Neural cell (in vitro differentiated cells): ENCODE data around the gene PEA15. TPM values are rescaled to one million over a fixed set of nuclear protein-coding genes. Genes with fewer than 3 reads are reported as not detected.
A peak's percentile ranks its signal among the peaks of the same experiment; 100 is the strongest.

Experiments
- H2AFZ ChIP-seq: fragments of 200-600, 300-800 bp; sonication (generic), shearing (Covaris generic); 2 replicates; pipeline ENCODE4 v1.6.0; 2014; ENCODE audit warnings: low read depth, mild to moderate bottlenecking, antibody characterized with exemption, low read length, moderate library complexity
- H3F3A ChIP-seq: fragments of 200-600 bp; shearing (Covaris generic); 2 replicates; pipeline ENCODE4 v1.6.1; 2016; ENCODE audit warnings: mild to moderate bottlenecking, moderate library complexity, mixed read lengths, antibody characterized with exemption, low read length; ENCODE audit not compliant: insufficient read depth, poor library complexity, severe bottlenecking
- H3K27ac ChIP-seq: fragments of 200-600, 300-800 bp; sonication (generic), shearing (Covaris generic); 2 replicates; pipeline ENCODE4 v1.5.1; 2014; ENCODE audit warnings: mild to moderate bottlenecking, low read length, moderate library complexity
- H3K27me3 ChIP-seq: fragments of 300-800, 200-600 bp; sonication (generic), shearing (Covaris generic); 2 replicates; pipeline ENCODE4 v1.6.0; 2014; ENCODE audit warnings: mild to moderate bottlenecking, low read depth, low read length, moderate library complexity; ENCODE audit not compliant: insufficient read depth
- H3K36me3 ChIP-seq: fragments of 300-800, 200-600 bp; sonication (generic), shearing (Covaris generic); 2 replicates; pipeline ENCODE4 v1.5.1; 2014; ENCODE audit warnings: mild to moderate bottlenecking, antibody characterized with exemption, low read length, moderate library complexity; ENCODE audit not compliant: insufficient read depth
- H3K4me2 ChIP-seq: fragments of 300-800, 200-600 bp; sonication (generic), shearing (Covaris generic); 2 replicates; pipeline ENCODE4 v1.6.0; 2014; ENCODE audit warnings: mild to moderate bottlenecking, low read length
- H3K4me3 ChIP-seq: fragments of 300-800, 200-600 bp; sonication (generic), shearing (Covaris generic); 2 replicates; pipeline ENCODE4 v1.5.1; 2014; ENCODE audit warnings: mild to moderate bottlenecking, low read length, moderate library complexity
- H3K79me2 ChIP-seq: fragments of 200-600 bp; shearing (Covaris generic); replicated peaks from 2 replicates; pipeline ENCODE4 v1.6.0; 2014; ENCODE audit warnings: mild to moderate bottlenecking, low read length, moderate library complexity; ENCODE audit not compliant: insufficient read depth
- H3K9ac ChIP-seq: fragments of 300-800, 200-600 bp; sonication (generic), shearing (Covaris generic); 2 replicates; pipeline ENCODE4 v1.6.1; 2016; ENCODE audit warnings: mild to moderate bottlenecking, low read length, mixed read lengths
- H3K9me2 ChIP-seq: fragments of 200-600 bp; shearing (Covaris generic); 2 replicates; pipeline ENCODE4 v1.6.1; 2016; ENCODE audit warnings: mild to moderate bottlenecking, low read length, mixed read lengths; ENCODE audit not compliant: insufficient read depth
- H3K9me3 ChIP-seq: fragments of 200-600, 300-800 bp; sonication (generic), shearing (Covaris generic); 2 replicates; pipeline ENCODE4 v1.6.1; 2016; ENCODE audit warnings: mild to moderate bottlenecking, mixed run types, low read length, moderate library complexity, mixed read lengths
- H4K20me1 ChIP-seq: fragments of 200-600 bp; shearing (Covaris generic); 2 replicates; pipeline ENCODE4 v1.6.1; 2016; ENCODE audit warnings: mild to moderate bottlenecking, mixed run types; ENCODE audit not compliant: insufficient read depth
- EP300 ChIP-seq: fragments of 450-650 bp; conservative IDR thresholded peaks from 2 replicates; pipeline ENCODE4 v1.6.1; 2014; ENCODE audit warnings: antibody characterized with exemption, mild to moderate bottlenecking, moderate library complexity; ENCODE audit not compliant: poor library complexity, severe bottlenecking
- EZH2 ChIP-seq: fragments of 200-600, 300-800 bp; shearing (Covaris generic), sonication (generic); IDR thresholded peaks from 2 replicates; pipeline ENCODE4 v1.6.1; 2014; ENCODE audit warnings: antibody characterized with exemption, low read length, borderline replicate concordance, mild to moderate bottlenecking; ENCODE audit not compliant: insufficient read depth, poor library complexity, severe bottlenecking
- MXI1 ChIP-seq: fragments of 450-650 bp; conservative IDR thresholded peaks from 2 replicates; pipeline ENCODE4 v1.6.1; 2014; ENCODE audit warnings: antibody characterized with exemption, mild to moderate bottlenecking; ENCODE audit not compliant: poor library complexity, severe bottlenecking
- POLR2AphosphoS5 ChIP-seq: IDR thresholded peaks from 2 replicates; pipeline ENCODE4 v1.6.1; 2012
- RAD21 ChIP-seq: fragments of 450-650 bp; conservative IDR thresholded peaks from 2 replicates; pipeline ENCODE4 v1.6.1; 2014; ENCODE audit warnings: antibody characterized with exemption, mild to moderate bottlenecking, moderate library complexity
- SMC3 ChIP-seq: fragments of 450-650 bp; conservative IDR thresholded peaks from 2 replicates; pipeline ENCODE4 v1.6.1; 2014; ENCODE audit warnings: antibody characterized with exemption, mild to moderate bottlenecking, moderate library complexity; ENCODE audit not compliant: poor library complexity
- TAF1 ChIP-seq: IDR thresholded peaks from 2 replicates; pipeline ENCODE4 v1.6.1; 2012; ENCODE audit warnings: low read depth
- polyA minus RNA-seq: library from RNA; depleted of rRNA, polyadenylated mRNA; stranded (reverse); fragments of >200 nt; gene quantifications from 2 replicates; pipeline ENCODE4 v1.2.3, GENCODE V29; 2014
- polyA plus RNA-seq: library from polyadenylated mRNA; depleted of rRNA; stranded (reverse); fragments of >200 nt; gene quantifications from 2 replicates; pipeline ENCODE4 v1.2.3, GENCODE V29; 2014
- TF ChIP-seq, protein P1 (sequence below): fragments of 450-650 bp; IDR thresholded peaks from 2 replicates; pipeline ENCODE4 v1.5.1; 2014; ENCODE audit warnings: antibody characterized with exemption, mild to moderate bottlenecking, moderate library complexity; ENCODE audit not compliant: poor library complexity, severe bottlenecking
- TF ChIP-seq, protein P2 (sequence below): IDR thresholded peaks from 2 replicates; pipeline ENCODE4 v1.6.1; 2012; ENCODE audit warnings: borderline replicate concordance

PEA15 gene
- polyA plus RNA-seq (46.4 and 51.9 TPM in 2 replicates), polyA minus RNA-seq (33.1 and 40.9 TPM in 2 replicates)

GRCh38 chr1:160205242-160206035 lies at the start of gene PEA15:
Gene PEA15 (plus strand): TSS chr1:160205384. CDS start chr1:160211545, 6,161 bp downstream.
- H3K4me3 ChIP-seq: peak within 1 kb of the TSS; percentile 99
- peak; percentile 79 for TF ChIP-seq MXI1
- TF ChIP-seq POLR2AphosphoS5: peak; percentile 75
- no peak for TF ChIP-seq EZH2
- TF ChIP-seq RAD21: peak; percentile 27
- TF ChIP-seq, protein P1, sequence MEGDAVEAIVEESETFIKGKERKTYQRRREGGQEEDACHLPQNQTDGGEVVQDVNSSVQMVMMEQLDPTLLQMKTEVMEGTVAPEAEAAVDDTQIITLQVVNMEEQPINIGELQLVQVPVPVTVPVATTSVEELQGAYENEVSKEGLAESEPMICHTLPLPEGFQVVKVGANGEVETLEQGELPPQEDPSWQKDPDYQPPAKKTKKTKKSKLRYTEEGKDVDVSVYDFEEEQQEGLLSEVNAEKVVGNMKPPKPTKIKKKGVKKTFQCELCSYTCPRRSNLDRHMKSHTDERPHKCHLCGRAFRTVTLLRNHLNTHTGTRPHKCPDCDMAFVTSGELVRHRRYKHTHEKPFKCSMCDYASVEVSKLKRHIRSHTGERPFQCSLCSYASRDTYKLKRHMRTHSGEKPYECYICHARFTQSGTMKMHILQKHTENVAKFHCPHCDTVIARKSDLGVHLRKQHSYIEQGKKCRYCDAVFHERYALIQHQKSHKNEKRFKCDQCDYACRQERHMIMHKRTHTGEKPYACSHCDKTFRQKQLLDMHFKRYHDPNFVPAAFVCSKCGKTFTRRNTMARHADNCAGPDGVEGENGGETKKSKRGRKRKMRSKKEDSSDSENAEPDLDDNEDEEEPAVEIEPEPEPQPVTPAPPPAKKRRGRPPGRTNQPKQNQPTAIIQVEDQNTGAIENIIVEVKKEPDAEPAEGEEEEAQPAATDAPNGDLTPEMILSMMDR: no peak
- TF ChIP-seq EP300: no peak
- no peak for TF ChIP-seq TAF1
- TF ChIP-seq, protein P2, sequence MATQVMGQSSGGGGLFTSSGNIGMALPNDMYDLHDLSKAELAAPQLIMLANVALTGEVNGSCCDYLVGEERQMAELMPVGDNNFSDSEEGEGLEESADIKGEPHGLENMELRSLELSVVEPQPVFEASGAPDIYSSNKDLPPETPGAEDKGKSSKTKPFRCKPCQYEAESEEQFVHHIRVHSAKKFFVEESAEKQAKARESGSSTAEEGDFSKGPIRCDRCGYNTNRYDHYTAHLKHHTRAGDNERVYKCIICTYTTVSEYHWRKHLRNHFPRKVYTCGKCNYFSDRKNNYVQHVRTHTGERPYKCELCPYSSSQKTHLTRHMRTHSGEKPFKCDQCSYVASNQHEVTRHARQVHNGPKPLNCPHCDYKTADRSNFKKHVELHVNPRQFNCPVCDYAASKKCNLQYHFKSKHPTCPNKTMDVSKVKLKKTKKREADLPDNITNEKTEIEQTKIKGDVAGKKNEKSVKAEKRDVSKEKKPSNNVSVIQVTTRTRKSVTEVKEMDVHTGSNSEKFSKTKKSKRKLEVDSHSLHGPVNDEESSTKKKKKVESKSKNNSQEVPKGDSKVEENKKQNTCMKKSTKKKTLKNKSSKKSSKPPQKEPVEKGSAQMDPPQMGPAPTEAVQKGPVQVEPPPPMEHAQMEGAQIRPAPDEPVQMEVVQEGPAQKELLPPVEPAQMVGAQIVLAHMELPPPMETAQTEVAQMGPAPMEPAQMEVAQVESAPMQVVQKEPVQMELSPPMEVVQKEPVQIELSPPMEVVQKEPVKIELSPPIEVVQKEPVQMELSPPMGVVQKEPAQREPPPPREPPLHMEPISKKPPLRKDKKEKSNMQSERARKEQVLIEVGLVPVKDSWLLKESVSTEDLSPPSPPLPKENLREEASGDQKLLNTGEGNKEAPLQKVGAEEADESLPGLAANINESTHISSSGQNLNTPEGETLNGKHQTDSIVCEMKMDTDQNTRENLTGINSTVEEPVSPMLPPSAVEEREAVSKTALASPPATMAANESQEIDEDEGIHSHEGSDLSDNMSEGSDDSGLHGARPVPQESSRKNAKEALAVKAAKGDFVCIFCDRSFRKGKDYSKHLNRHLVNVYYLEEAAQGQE: no peak
- no peak for TF ChIP-seq SMC3
- peaks cover 2% of the 10 kb centered on the region for H3F3A ChIP-seq
- peaks cover 13% of the 10 kb centered on the region for H3K79me2 ChIP-seq
- H3K27me3 ChIP-seq: no peaks in the 10 kb centered on the region
- H3K4me2 ChIP-seq: peak within 1 kb of the TSS; percentile 76
- peak within 1 kb of the TSS; percentile 68 for H3K27ac ChIP-seq
- no peaks in the 10 kb centered on the region for H3K9me3 ChIP-seq
- H3K36me3 ChIP-seq: no peaks in the 10 kb centered on the region
- H3K9me2 ChIP-seq: no peaks in the 10 kb centered on the region
- peak within 1 kb of the TSS; percentile 96 for H3K9ac ChIP-seq
- no peaks in the 10 kb centered on the region for H4K20me1 ChIP-seq
- peak within 1 kb of the TSS; percentile 65 for H2AFZ ChIP-seq

GRCh38 chr1:160156361-160156760 lies 48.8 kb upstream of the PEA15 start:
- Histone ChIP-seq H2AFZ (no peak overlapping the region), H3K9me2 (no peaks in the 10 kb centered on the region), H3K36me3 (no peaks in the 10 kb centered on the region), H3K4me3 (no peak overlapping the region), H3K27me3 (no peaks in the 10 kb centered on the region), H3K9me3 (no peaks in the 10 kb centered on the region), H3K79me2 (no peaks in the 10 kb centered on the region), H4K20me1 (no peaks in the 10 kb centered on the region), H3K9ac (no peak overlapping the region), H3F3A (no peaks in the 10 kb centered on the region), H3K4me2 (no peak overlapping the region), H3K27ac (no peak overlapping the region)
- no peak for TF ChIP-seq MXI1
- TF ChIP-seq, protein P2: no peak
- TF ChIP-seq, protein P1: no peak
- TF ChIP-seq EZH2: no peak
- no peak for TF ChIP-seq TAF1
- TF ChIP-seq RAD21: no peak
- TF ChIP-seq SMC3: no peak
- TF ChIP-seq EP300: no peak
- TF ChIP-seq POLR2AphosphoS5: no peak
